ENCODE results near the gene CTSS. TPM values are rescaled to one million over a fixed set of nuclear protein-coding genes. Genes with fewer than 3 reads are reported as not detected.
A peak's percentile ranks its signal among the peaks of the same experiment; 100 is the strongest.

The CTSS gene
- total RNA-seq, 2 donors from 2014 or later, result 64.7 to 82.6 TPM

- Histone ChIP-seq H3K4me1 (ENCODE audit: control insufficient read depth in 1 of 2, low read depth in 2 of 2) (peaks cover 4 to 24% of the 10 kb centered on the region in 2 donors), H3K27me3 (replicated peaks; ENCODE audit: insufficient read depth) (no peaks in the 10 kb centered on the region), H3K9me3 (no peaks in the 10 kb centered on the region), H3K36me3 (peaks cover 24% of the 10 kb centered on the region), H3K27ac (peak within 1 kb of the TSS; percentile 0 to 46), H3K4me3 (peak within 1 kb of the TSS; percentile 69)
- DNase-seq (ENCODE audit: low spot score), result no peak
- ATAC-seq (ENCODE audit: insufficient number of reproducible peaks, low FRiP score, low read depth), result peak; percentile 57
- TF ChIP-seq CTCF (IDR thresholded peaks at IDR 0.05), result no peak
Observed at GRCh38 chr1:150808121-150808520, 42.5 kb upstream of the CTSS start, which contains the start of gene CTSK. CTSK (minus strand) TSS chr1:150808260; CDS start chr1:150806805, 1,455 bp downstream.

GRCh38 chr1:150807249-150808023, 41.9 kb upstream of the CTSS start:
- Histone ChIP-seq H3K4me1 (ENCODE audit: control insufficient read depth in 1 of 2, low read depth in 2 of 2) (peaks cover 4 to 24% of the 10 kb centered on the region in 2 donors), H3K9me3 (no peaks in the 10 kb centered on the region), H3K27ac (peak overlapping the region; percentile 0 to 46), H3K27me3 (replicated peaks; ENCODE audit: insufficient read depth) (no peaks in the 10 kb centered on the region), H3K4me3 (peak overlapping the region; percentile 69), H3K36me3 (peaks cover 18% of the 10 kb centered on the region)
- TF ChIP-seq CTCF (IDR thresholded peaks at IDR 0.05), result no peak
- ATAC-seq (ENCODE audit: insufficient number of reproducible peaks, low FRiP score, low read depth) (no peak), DNase-seq (ENCODE audit: low spot score) (no peak)

- Histone ChIP-seq H3K27ac (no peak overlapping the region), H3K9me3 (no peaks in the 10 kb centered on the region), H3K4me1 (ENCODE audit: control insufficient read depth in 1 of 2, low read depth in 2 of 2) (peaks cover 4 to 24% of the 10 kb centered on the region in 2 donors), H3K27me3 (replicated peaks; ENCODE audit: insufficient read depth) (no peaks in the 10 kb centered on the region), H3K36me3 (peaks cover 8% of the 10 kb centered on the region), H3K4me3 (no peak overlapping the region)
- ATAC-seq (ENCODE audit: insufficient number of reproducible peaks, low FRiP score, low read depth), result no peak
- TF ChIP-seq CTCF (IDR thresholded peaks at IDR 0.05), result no peak
- no peak for DNase-seq (ENCODE audit: low spot score)
Observed at GRCh38 chr1:150805899-150806298, 40.3 kb upstream of the CTSS start.

GRCh38 chr1:150804671-150805070, 39.1 kb upstream of the CTSS start:
- DNase-seq (ENCODE audit: low spot score) (no peak), ATAC-seq (ENCODE audit: insufficient number of reproducible peaks, low FRiP score, low read depth) (no peak)
- peaks cover 8% of the 10 kb centered on the region for H3K36me3 ChIP-seq
- H3K4me1 ChIP-seq (ENCODE audit: control insufficient read depth in 1 of 2, low read depth in 2 of 2), result peaks cover 4 to 24% of the 10 kb centered on the region in 2 donors
- H3K4me3 ChIP-seq, result no peak overlapping the region
- TF ChIP-seq CTCF (IDR thresholded peaks at IDR 0.05), result no peak
- H3K27ac ChIP-seq, result no peak overlapping the region
- no peaks in the 10 kb centered on the region for H3K27me3 ChIP-seq (replicated peaks; ENCODE audit: insufficient read depth)
- no peaks in the 10 kb centered on the region for H3K9me3 ChIP-seq

GRCh38 chr1:150799089-150799488, 33.5 kb upstream of the CTSS start:
- H3K36me3 ChIP-seq, result peaks cover 28% of the 10 kb centered on the region
- ATAC-seq (ENCODE audit: insufficient number of reproducible peaks, low FRiP score, low read depth), result no peak

More at GRCh38 chr1:150799089-150799488, 33.5 kb upstream of the CTSS start:
- Histone ChIP-seq H3K4me3 (no peak overlapping the region), H3K27me3 (replicated peaks; ENCODE audit: insufficient read depth) (no peaks in the 10 kb centered on the region), H3K27ac (no peak overlapping the region), H3K9me3 (no peaks in the 10 kb centered on the region), H3K4me1 (ENCODE audit: control insufficient read depth in 1 of 2, low read depth in 2 of 2) (no peaks in the 10 kb centered on the region)
- TF ChIP-seq CTCF (IDR thresholded peaks at IDR 0.05), result no peak
- DNase-seq (ENCODE audit: low spot score), result no peak

Measured in thoracic aorta (tissue), 2 donors.